SW 1271 (cell line): ENCODE results near the gene ZHX3.
A peak's percentile ranks its signal among the peaks of the same experiment; 100 is the strongest.
"Not testable (repeated sequence)": the region's sequence is repeated elsewhere in the genome, so short reads cannot be mapped to it uniquely, and the experiment has no call there.

Source experiments
- DNase-seq, 2 experiments: peaks; one replicate each; lab custom pipeline; 2025; lab: John Stamatoyannopoulos, UW

The ZHX3 gene

GRCh38 chr20:41334036-41334435 is 16.5 kb upstream of the ZHX3 start:
- no peak for DNase-seq

GRCh38 chr20:41331731-41332130 is 14.2 kb upstream of the ZHX3 start:
- no peak for DNase-seq

GRCh38 chr20:41330941-41331340 is 13.4 kb upstream of the ZHX3 start:
- no peak for DNase-seq

- DNase-seq = peak in 1 of 2 experiments; percentile 34
These were observed 12.8 kb upstream of the ZHX3 start for GRCh38 chr20:41330343-41330720.

GRCh38 chr20:41329435-41330342 is 12.2 kb upstream of the ZHX3 start:
- DNase-seq = peak; percentile 92 to 96

- DNase-seq = no peak
These were observed 9.6 kb upstream of the ZHX3 start for GRCh38 chr20:41327178-41327577.

- no peak for DNase-seq
These were observed 3.4 kb upstream of the ZHX3 start for GRCh38 chr20:41320976-41321375.

- DNase-seq = no peak
These were observed 2.9 kb upstream of the ZHX3 start for GRCh38 chr20:41320441-41320840.

- no peak for DNase-seq
These were observed 729 bp upstream of the ZHX3 start for GRCh38 chr20:41318271-41318649.

GRCh38 chr20:41316602-41317545 is 657 bp downstream of the ZHX3 start:
- peak; percentile 42 to 46 for DNase-seq

- DNase-seq = no peak
These were observed 1.5 kb downstream of the ZHX3 start for GRCh38 chr20:41316051-41316450.

GRCh38 chr20:41314386-41314785 is 3.1 kb downstream of the ZHX3 start:
- DNase-seq = no peak

GRCh38 chr20:41312009-41312408 is 5.5 kb downstream of the ZHX3 start:
- DNase-seq = not testable (repeated sequence)

- DNase-seq = no peak
These were observed 7.7 kb downstream of the ZHX3 start for GRCh38 chr20:41309817-41310216.

GRCh38 chr20:41308726-41309413 is 8.7 kb downstream of the ZHX3 start:
- DNase-seq = no peak

- peak in 1 of 2 experiments; percentile 33 for DNase-seq
These were observed 9.2 kb downstream of the ZHX3 start for GRCh38 chr20:41308290-41308711.

- no peak for DNase-seq
These were observed 10.5 kb downstream of the ZHX3 start for GRCh38 chr20:41307021-41307420.

GRCh38 chr20:41306061-41306727 is 11.3 kb downstream of the ZHX3 start:
- DNase-seq = no peak

- DNase-seq = no peak
These were observed 13.0 kb downstream of the ZHX3 start for GRCh38 chr20:41304424-41305079.

GRCh38 chr20:41304002-41304401 is 13.5 kb downstream of the ZHX3 start:
- DNase-seq = no peak

- no peak for DNase-seq
These were observed 16.6 kb downstream of the ZHX3 start for GRCh38 chr20:41300886-41301285.
